NT2/D1 (cell line): Measurements from ENCODE around the gene CPM.

Source experiments
- SUZ12 ChIP-seq: IDR thresholded peaks from 2 replicates; pipeline ENCODE4 v1.6.1; 2011; ENCODE audit not compliant: insufficient read length, insufficient read depth; ENCODE audit errors: extremely low read depth
- YY1 ChIP-seq: IDR thresholded peaks from 2 replicates; pipeline ENCODE4 v1.6.1; 2011; ENCODE audit not compliant: insufficient read length, insufficient read depth
- ZNF274 ChIP-seq: IDR thresholded peaks from 2 replicates; pipeline ENCODE4 v1.6.1; 2011; ENCODE audit warnings: mild to moderate bottlenecking, low read depth, low read length

GRCh38 chr12:68878846-68879245 lies 54.1 kb downstream of the CPM start:
- TF ChIP-seq YY1: no peak
- no peak for TF ChIP-seq ZNF274
- no peak for TF ChIP-seq SUZ12
